GM12865 (cell line): ENCODE data around the gene TCP11L1.
A peak's percentile ranks its signal among the peaks of the same experiment; 100 is the strongest.

Experiments used
- DNase-seq: peaks from one replicate; pipeline ENCODE4 v3.0.0; 2010; ENCODE audit warnings: low read depth
- H3K4me3 ChIP-seq: 2 replicates; pipeline ENCODE4 v1.5.1; 2011; ENCODE audit warnings: mild to moderate bottlenecking, low read depth, low read length, control low read depth
- TF ChIP-seq, protein P1 (sequence below): IDR thresholded peaks from 2 replicates; pipeline ENCODE4 v1.5.1; 2011; ENCODE audit warnings: low read length, control low read depth, low read depth, inconsistent platforms; ENCODE audit not compliant: insufficient read depth; ENCODE audit errors: missing control alignments

Gene TCP11L1, protein sequence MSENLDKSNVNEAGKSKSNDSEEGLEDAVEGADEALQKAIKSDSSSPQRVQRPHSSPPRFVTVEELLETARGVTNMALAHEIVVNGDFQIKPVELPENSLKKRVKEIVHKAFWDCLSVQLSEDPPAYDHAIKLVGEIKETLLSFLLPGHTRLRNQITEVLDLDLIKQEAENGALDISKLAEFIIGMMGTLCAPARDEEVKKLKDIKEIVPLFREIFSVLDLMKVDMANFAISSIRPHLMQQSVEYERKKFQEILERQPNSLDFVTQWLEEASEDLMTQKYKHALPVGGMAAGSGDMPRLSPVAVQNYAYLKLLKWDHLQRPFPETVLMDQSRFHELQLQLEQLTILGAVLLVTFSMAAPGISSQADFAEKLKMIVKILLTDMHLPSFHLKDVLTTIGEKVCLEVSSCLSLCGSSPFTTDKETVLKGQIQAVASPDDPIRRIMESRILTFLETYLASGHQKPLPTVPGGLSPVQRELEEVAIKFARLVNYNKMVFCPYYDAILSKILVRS

DNA sequence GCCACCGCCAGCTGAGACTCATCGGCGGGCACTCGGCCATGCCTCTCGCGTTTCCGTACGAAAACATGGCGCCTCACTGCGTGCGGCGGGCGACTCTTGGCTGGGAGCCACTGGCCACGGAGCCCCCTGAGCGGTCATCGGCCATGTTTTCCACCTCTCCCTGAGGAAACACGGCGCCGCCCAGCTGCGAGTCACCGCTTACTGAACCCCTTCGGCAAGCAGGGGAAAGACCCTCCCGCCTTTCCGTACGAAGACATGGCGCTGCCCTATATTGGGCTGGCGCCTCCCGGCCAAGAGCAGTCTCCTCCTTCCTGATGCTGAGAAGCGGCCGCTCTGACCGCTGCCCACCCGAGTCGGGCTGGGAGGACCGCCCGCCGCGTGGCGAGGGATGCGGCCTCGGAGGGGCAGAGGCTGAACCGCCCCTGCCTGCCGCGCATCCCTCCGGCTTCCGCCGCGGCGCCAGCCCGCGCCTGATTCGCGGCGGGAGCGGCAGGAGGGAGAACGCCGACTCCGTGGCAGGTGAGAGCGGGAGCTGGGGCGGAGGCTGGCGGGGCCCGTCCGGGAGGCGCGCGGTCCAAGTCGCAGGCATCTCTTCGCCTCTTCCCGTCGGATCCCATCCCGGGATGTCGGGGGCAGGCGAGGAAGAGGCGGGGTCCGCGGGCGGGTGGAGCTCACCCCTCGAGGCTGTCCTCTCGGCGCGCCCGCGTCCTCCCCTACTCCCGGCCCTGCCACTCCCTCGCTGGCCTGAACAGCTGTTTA is at the start of gene TCP11L1:
Gene TCP11L1 (plus strand): TSS at position 299 of the 759 bp plus-strand sequence. CDS start 4,202 bp downstream, outside the sequence.
- peak; percentile 95 for DNase-seq
- peak within 1 kb of the TSS; percentile 54 for H3K4me3 ChIP-seq
- TF ChIP-seq, protein P1, sequence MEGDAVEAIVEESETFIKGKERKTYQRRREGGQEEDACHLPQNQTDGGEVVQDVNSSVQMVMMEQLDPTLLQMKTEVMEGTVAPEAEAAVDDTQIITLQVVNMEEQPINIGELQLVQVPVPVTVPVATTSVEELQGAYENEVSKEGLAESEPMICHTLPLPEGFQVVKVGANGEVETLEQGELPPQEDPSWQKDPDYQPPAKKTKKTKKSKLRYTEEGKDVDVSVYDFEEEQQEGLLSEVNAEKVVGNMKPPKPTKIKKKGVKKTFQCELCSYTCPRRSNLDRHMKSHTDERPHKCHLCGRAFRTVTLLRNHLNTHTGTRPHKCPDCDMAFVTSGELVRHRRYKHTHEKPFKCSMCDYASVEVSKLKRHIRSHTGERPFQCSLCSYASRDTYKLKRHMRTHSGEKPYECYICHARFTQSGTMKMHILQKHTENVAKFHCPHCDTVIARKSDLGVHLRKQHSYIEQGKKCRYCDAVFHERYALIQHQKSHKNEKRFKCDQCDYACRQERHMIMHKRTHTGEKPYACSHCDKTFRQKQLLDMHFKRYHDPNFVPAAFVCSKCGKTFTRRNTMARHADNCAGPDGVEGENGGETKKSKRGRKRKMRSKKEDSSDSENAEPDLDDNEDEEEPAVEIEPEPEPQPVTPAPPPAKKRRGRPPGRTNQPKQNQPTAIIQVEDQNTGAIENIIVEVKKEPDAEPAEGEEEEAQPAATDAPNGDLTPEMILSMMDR: no peak

DNA sequence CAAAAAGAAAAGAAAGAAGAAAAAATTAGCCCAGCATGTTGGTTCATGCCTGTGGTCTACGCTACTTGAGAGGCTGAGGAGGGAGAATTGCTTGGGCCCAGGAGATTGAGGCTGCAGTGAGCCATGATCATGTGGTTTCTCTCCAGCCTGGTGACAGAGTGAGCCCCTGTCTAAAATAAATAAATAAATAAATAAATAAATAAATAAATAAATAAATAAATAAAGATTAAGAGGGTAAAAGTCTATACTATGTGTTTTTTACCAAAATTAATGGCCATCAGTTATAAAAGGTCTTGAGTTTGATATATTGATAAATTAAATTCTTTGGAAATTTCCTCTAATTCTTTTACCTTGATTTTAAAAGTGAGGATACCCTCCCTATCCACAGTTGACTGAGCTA is 48.9 kb upstream of the TCP11L1 start:
- no peak for DNase-seq
- TF ChIP-seq, protein P1: no peak
- no peak overlapping the region for H3K4me3 ChIP-seq

DNA sequence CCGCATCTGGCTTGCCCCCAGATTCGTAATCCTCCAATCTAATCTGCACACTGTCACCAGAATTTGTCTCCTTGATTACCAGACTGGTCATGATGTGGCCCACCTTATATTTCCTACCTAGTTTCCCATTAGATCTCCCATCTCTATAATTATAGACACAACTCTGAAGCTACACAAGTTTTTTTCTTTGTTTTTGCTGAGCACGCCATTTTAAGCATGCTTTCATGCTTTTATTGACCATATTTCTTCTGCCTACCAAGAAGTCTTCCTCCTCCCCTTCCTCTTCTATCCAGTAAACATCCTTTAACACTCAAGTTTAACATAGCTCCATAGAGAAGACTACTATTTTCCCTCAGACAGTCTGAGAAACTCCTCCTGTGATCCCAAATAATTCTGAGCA is 47.9 kb upstream of the TCP11L1 start:
- no peak for DNase-seq
- no peak overlapping the region for H3K4me3 ChIP-seq
- TF ChIP-seq, protein P1: no peak

DNA sequence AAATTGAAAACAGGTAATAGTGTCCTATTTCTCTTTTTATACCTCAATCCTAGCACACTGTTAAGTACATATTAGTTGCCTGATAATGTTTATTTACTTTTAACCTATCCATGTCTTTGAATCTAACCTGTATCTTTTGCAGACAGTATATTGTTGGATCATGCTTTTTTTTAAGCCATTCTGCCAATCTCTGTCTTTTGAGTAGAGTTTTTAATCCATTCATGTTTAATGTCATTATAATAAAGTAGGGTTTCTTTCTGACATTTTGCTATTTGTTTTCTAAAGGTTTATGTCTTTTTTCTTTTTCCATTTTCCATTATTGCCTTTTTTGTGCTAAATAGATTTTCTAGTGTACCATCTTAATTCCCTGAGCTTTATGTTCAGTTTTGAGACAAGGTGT is 47.5 kb upstream of the TCP11L1 start:
- H3K4me3 ChIP-seq: no peak overlapping the region
- DNase-seq: no peak

DNA sequence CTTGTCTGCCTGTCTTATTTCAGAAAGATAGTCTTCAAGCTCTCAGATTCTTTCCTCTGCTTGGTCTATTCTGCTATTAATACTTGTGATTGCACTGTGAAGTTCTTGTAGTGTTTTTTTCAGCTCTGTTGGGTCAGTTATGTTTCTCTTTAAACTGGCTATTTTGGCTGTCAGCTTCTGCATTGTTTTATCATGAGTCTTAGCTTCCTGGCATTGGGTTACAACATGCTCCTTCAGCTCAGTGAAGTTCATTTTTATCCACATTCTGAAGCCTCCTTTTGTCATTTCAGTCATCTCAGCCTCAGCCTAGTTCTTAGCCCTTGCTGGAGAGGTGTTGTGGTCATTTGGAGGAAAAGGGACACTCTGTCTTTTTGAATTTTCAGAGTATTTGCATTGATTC is 39.2 kb upstream of the TCP11L1 start:
- H3K4me3 ChIP-seq: no peak overlapping the region
- no peak for DNase-seq
- TF ChIP-seq, protein P1: no peak

More for the DNA sequence above, 47.5 kb upstream of the TCP11L1 start:
- TF ChIP-seq, protein P1: no peak

DNA sequence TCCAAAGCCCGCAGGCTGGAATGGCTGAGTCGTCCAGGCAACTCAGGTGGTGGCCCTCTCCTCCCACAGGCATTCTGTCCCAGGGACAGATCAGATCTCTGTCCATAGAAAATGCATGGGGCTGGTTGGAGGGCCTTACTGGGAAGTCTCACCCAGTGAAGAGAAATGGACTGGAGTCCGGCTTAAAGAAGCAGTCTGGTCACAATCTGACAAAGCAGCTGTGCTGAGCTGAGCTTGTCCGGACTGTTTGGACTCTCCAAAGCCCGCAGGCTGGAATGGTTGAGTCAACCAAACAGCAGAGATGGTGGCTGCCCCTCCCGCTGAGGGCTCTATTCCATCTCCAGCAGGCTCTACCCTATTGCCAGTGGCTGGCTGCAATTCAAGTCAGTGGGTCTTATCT is 38.1 kb upstream of the TCP11L1 start:
- H3K4me3 ChIP-seq: no peak overlapping the region
- DNase-seq: no peak
- TF ChIP-seq, protein P1: no peak
